GM12872 (cell line): ENCODE results near the gene IGSF9.

Experiments used
- TF ChIP-seq, protein P1 (sequence below): IDR thresholded peaks from 3 replicates; pipeline ENCODE4 v1.5.1; 2011; ENCODE audit warnings: low read depth, mild to moderate bottlenecking, low read length, moderate library complexity; ENCODE audit not compliant: insufficient read depth

The IGSF9 gene

DNA sequence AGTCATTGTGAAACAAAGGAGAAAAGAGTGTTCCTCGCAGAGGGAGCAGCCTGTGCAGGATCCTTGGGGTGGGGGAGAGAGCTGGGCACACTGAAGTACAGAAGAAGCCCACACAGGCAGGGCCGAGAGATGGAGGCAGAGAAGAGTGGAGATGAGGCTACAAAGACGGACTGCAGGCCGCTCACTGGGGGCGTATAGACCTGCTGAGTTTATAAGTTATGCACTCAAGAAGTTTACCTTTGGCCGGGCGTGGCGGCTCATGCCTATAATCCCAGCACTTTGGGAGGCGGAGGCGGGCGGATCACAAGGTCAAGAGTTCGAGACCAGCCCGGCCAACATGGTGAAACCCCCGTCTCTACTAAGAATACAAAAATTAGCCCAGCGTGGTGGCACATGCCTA, 16.2 kb upstream of the IGSF9 start:
- TF ChIP-seq, protein P1, sequence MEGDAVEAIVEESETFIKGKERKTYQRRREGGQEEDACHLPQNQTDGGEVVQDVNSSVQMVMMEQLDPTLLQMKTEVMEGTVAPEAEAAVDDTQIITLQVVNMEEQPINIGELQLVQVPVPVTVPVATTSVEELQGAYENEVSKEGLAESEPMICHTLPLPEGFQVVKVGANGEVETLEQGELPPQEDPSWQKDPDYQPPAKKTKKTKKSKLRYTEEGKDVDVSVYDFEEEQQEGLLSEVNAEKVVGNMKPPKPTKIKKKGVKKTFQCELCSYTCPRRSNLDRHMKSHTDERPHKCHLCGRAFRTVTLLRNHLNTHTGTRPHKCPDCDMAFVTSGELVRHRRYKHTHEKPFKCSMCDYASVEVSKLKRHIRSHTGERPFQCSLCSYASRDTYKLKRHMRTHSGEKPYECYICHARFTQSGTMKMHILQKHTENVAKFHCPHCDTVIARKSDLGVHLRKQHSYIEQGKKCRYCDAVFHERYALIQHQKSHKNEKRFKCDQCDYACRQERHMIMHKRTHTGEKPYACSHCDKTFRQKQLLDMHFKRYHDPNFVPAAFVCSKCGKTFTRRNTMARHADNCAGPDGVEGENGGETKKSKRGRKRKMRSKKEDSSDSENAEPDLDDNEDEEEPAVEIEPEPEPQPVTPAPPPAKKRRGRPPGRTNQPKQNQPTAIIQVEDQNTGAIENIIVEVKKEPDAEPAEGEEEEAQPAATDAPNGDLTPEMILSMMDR = no peak

DNA sequence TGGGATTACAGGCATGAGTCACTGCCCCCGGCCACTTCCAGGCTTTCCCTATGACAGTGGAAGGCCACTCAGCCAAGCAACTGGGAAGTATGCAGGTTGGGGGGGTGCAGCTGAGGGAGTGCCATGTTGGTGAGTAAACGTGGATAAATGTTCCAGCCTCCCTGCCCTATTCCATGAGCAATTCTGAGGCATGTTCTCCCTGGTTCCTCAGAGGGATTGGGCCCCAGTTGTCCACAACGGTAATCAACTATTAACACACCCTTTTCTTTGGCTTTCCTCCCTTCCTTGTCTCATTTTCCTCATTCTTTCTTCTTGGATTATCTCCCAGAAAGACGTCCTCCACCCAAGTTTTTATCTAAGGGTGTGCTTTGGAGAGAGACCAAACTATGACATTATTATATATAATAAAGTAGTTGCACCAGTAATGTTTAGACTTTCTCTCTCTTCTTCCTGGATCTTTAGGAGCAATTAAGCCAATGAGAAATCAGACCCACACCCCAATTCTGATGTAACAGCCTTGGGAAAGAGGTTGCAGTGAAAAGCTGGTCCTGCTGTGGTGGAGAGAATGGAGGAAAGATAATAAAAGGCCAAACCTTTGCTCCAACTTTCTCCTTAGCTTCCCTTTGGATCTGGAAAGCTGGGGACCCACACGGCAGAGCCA, 15.4 kb upstream of the IGSF9 start:
- TF ChIP-seq, protein P1 = no peak

DNA sequence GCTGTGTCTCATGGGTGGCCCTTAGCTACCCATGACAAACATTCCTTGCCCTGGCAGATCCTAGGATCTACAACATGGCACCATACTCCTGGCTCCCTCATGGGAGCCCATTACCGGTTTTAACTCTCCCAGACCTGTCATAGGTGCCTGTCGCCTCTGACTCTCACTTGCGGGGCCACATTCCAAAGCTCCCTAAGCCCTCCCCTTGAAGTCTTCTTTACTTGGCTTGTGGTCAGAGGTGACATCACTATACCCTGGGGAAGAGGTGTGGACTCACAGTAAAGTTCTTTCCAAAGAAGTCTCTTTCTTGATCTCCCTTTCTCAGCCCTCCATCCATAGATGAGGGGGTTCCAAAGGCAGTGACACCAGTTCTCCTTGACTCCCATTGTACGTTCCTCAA, 14.0 kb upstream of the IGSF9 start:
- TF ChIP-seq, protein P1 = no peak

DNA sequence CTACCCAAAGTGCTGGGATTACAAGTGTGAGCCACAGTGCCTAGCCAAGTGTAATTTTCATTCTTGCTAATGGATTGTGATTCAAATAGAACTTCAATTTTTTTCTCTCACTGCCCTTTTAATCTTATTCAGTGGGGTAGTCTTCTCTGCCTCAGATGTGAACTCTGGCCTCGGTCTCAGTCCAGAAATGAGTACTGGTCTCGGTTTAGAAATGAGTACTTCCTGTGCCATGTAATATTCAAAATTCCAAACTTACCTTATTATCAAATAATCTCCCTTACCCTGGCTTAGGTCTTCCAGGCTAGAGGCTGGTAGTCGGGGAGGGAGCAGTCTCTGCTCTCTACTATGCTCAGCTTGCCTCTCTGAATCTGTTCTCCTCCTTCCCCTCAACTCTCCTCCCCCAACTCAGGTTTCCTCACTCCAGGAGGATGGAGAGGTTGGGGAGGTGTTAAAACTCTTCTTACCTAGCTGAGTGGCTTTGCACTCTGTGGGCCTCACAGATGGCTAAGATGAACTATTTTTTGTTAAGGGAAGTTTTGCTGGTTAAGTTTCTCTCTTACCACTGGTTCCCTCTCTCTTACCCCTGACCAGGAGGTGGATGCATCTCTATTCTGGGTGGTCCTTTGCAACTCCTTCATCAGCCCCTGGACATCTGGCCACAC, 13.4 kb upstream of the IGSF9 start:
- TF ChIP-seq, protein P1 = no peak

DNA sequence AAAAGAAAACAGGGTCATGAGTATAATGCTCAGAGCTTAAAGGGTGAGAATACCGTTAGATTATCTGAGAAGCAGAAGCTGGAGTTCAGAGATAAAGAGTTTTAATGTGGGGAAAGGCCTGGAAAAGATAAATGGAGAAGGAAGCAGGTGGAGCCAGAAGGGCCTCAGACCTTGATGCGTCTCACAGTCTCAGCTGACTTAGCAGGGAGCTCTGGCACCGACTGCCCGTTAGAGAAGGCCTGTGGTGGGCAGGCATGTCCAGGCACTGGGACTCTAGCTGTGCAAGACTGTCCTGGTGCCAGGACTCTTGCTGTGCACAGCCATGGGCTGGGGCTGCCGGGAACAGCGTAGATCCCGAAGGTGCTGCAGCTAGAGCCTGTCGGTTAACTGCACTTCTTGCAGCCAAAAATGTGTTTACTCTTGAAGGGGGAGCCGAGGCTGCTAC, 12.4 kb upstream of the IGSF9 start:
- TF ChIP-seq, protein P1 = no peak

DNA sequence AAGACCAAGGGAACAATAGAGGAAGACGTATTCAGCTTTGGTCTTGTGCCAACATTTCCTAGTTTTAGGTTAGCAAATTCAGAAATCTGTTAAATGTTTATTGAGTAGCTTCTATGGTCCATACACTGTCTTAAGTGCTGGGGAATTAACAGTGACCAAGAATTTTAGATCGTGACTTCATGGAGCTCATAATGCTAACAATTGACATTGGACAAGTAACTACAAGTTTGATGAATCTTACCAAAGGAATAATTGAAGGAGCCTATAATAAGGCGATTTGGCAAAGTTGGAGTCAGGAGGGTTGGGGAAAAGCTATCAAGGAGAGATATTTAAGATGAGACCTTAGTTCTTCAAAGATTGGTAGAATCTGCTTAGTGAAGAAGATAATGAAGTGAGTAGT, 10.0 kb upstream of the IGSF9 start:
- TF ChIP-seq, protein P1 = no peak

DNA sequence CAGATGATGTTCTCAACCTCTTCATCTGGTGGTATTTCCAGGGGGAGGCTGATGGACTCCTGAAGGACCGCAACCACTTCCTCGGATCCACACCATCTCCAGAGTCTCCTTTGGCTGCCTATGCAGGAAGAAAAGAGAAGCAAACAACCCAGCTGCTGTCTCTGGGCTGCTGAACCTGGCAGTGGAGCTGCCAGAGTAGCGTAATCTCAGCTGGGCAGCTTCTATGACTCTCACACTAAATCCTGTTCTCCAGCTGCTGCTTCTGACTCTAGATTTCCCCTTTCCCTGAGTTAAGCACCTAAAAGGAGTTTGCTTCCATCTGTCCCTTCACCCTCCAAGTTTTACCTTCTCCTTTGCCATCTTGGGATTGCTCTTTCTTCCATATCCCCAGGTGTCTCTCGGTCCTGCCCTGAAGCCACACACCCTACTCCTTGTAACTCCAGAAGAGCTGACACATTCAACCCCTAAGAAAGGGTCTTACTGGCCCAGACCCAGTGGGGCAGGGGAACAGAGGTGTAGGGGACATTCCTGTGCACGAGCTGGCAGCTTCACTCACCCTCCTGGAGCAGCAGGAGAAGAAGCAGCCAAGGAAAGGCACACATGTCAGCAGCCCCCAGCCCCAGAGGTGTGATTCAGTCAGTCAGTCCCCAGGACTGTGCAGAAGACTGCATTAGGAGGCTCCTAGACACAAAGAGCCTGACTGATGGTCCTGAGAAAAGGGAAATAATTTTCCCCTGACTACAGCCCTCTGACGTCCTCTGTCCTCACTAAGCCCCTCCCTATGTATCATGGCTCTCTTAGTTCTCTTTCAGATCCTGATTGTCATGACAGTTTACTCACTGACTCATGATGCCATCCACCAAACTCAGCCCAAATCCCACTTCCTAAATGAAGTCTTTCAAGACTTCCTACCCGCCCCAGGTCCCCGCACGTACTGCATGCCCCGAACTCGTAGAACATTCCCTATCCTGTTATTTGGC, 8.4 kb upstream of the IGSF9 start, which contains the start of gene SLAMF9:
TSS of gene SLAMF9 (minus strand) at position 702 of the 980 bp plus-strand sequence. CDS start at position 602, 100 bp downstream.
- TF ChIP-seq, protein P1 = no peak
